Fibroblast of villous mesenchyme (primary cell): ENCODE data around the gene SWT1. TPM values are rescaled to one million over a fixed set of nuclear protein-coding genes. Genes with fewer than 3 reads are reported as not detected.

Source experiments
- DNase-seq: peaks from one replicate; pipeline ENCODE4 v3.0.0-alpha.2; 2010; ENCODE audit warnings: low read depth
- H3K4me3 ChIP-seq: 2 replicates; pipeline ENCODE4 v1.5.1; 2011; ENCODE audit warnings: low read depth, mild to moderate bottlenecking, low read length
- total RNA-seq: library from RNA; depleted of rRNA; stranded (reverse); fragments of >200 nt; gene quantifications from 2 replicates; pipeline ENCODE4 v1.2.3, GENCODE V29; 2012
- TF ChIP-seq, protein P1 (sequence below): IDR thresholded peaks from 2 replicates; pipeline ENCODE4 v1.5.1; 2012; ENCODE audit warnings: low read depth, mild to moderate bottlenecking, low read length; ENCODE audit not compliant: insufficient read depth

The SWT1 gene
- total RNA-seq, 1 donor: 5.2 TPM

DNA sequence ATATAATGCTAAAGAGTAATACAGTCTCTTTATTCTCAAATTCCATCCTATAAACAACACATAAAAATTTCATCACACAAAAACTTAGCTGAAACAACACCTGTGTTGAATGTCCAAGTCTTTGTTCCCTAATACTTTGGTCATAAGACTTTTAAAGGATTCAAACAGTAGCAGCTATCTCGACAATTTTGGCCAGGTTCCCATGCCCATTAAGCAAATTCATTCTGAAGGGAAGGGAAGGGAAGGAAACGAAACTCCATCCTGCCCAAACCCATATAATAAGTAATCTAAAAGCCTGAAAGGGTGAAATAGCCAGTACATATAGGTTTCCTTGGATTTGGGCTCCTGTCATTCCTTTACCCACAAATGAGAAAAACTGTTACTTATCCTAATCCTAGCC lies 152.6 kb downstream of the SWT1 start:
- no peak for DNase-seq
- no peak overlapping the region for H3K4me3 ChIP-seq
- TF ChIP-seq, protein P1, sequence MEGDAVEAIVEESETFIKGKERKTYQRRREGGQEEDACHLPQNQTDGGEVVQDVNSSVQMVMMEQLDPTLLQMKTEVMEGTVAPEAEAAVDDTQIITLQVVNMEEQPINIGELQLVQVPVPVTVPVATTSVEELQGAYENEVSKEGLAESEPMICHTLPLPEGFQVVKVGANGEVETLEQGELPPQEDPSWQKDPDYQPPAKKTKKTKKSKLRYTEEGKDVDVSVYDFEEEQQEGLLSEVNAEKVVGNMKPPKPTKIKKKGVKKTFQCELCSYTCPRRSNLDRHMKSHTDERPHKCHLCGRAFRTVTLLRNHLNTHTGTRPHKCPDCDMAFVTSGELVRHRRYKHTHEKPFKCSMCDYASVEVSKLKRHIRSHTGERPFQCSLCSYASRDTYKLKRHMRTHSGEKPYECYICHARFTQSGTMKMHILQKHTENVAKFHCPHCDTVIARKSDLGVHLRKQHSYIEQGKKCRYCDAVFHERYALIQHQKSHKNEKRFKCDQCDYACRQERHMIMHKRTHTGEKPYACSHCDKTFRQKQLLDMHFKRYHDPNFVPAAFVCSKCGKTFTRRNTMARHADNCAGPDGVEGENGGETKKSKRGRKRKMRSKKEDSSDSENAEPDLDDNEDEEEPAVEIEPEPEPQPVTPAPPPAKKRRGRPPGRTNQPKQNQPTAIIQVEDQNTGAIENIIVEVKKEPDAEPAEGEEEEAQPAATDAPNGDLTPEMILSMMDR: no peak

DNA sequence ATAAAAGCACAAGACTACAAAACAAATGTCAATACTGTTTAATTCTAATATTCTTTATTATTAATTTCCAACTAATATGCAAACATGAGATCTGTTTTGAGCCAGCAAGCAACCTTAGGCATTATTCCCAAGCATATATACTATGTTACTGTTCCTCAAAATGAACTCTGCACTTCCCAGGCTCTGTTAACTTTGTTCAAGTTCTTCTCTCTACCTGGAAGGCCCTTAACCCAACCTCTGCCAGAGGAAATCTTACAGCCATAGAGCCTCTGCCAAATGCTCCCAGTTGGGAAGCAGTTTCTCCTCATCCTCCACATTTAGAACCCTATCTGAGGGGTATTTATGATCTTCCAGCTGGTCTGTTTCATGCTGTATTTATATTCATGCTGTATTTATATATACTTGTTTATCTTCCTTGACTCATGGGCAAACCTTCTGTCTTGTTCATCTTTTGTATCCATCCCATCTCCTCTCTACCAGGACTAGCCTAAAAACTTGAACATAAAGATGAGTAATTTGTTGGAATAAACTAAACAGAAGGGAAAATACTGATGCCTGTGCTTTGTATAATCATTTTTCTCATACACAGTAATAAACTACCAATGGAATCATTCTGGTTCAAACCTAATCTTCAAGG lies 154.7 kb downstream of the SWT1 start:
- no peak overlapping the region for H3K4me3 ChIP-seq
- TF ChIP-seq, protein P1: no peak
- peak; percentile 34 for DNase-seq

DNA sequence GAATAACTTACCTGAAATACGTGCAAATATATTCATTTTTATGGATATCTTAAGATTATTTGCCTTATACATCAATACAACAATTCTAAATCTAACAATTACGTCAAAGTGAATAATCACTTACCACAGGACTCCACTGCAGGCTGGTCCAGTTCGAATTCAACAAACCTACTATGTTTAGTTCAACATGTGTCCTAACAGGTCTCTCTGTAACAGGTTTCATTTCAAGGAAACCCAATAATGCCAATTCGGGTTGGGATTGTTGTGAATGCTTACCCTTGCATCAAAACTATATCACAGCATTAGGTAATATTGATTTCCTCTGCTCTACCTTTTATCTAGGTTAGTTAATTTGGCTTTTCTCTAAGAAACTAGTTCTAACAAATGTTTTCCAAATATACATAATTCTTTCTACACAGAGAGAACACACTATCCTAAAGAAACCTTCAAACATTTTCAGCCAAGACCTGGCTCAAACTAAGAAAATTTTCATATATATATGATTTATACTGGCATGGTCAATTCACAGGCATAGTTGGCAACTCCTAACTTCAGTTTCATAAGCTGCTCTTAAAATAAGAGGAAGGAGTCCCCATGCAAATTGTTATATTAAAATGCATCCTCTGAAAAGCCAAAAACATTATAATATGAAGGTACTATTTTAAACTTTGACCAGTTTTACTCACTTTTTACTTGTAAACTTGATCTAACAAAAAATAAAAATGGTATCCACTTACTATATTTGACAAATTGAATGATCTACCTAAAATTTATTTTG lies 155.6 kb downstream of the SWT1 start:
- TF ChIP-seq, protein P1: no peak
- no peak overlapping the region for H3K4me3 ChIP-seq
- no peak for DNase-seq

DNA sequence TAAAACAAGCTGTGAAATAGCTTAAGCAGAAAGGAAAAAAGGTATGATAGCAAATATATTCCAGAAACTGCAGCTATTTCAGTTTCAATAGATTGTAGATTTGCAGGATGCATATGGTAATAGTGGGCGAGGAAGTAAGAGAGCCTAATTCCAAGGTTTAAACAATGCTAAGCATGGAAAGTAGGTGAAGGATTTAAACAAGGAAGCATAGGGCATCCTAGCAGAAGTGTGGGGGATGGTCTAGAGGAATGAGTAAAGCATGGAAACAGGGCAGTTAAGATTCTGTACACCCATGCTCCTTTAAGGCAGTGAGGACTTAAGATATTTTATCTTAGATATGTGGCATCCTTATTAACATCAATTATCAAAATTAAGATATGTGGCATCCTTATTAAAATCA lies 157.4 kb downstream of the SWT1 start:
- no peak overlapping the region for H3K4me3 ChIP-seq
- no peak for DNase-seq
- TF ChIP-seq, protein P1: no peak

DNA sequence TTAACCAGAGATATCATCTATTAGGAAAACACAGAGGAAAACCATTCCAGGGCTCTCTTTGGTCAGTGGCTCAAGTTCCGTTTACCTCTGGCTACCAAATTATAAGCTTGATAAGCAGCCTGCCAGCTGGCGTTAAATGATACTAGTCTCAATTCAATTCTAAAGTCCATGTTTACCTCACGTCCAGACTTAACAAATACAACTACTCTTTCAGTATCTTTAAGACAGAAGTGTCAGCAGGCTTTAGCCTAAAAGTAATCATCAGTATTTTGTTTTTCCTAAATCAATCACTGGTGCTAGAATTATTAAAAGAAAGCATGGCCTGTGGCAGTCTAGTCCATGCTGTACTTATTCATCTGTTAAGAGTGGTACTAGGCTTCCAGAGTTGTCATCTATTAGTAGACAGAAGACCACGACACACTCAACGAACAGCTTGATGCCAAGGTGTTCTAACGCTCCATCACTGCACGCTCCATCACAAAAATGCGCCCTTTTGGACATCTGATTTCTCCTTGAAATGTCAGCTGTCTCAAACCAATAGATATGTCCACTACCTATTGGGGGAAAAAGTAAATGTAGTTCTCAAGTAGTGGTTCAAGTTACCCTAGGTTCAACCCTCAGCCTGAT lies 158.6 kb downstream of the SWT1 start:
- H3K4me3 ChIP-seq: peak overlapping the region; percentile 88
- no peak for DNase-seq
- TF ChIP-seq, protein P1: no peak

DNA sequence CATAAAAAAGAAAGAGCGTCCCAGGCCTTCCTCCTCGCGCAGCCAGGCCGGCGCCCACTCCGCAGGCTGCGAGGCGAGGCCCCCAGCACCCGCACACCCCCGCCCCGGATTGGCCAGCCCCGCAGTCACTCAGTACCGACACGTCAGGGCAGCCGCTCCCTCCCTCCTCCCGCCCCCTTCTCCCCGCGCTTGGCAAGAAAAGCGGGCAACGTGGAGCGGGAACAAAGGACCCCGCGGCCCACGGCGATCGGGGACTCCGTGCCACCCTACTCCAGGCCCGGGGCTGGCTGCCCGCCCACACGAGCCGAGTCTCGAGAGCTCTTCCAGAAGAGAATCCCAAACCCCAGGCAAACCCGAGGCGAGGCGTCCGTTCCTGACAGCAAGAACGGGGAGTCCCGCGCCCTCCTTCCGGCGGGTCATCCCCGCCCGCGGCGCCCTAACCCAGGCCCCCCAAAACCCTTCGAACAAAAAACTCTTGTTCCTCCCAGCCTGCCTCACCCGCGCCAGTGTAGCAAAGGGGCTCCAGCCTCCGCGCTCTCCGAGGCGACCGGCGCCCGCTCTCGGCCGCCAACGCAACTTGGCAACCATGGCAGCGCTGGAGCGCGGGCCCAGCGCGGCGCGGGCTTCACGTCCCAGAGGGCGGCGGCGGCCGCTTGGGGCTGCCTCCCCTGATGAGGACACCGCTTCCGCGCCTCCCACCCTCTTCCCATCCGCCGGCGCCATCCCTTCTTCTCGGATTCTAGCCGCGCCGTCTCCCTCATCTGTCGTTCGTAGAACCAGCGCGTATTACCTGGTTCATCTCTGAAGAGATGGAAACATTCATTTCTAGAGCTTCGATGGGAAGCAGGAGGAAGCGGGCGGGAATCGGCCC lies 159.4 kb downstream of the SWT1 start:
- peak; percentile 93 for DNase-seq
- H3K4me3 ChIP-seq: peak overlapping the region; percentile 88
- TF ChIP-seq, protein P1: no peak
